GM18907 (cell line): ENCODE data around the gene KRTAP15-1.

Experiments used
- ATAC-seq: cut with Tn5 transposase; IDR thresholded peaks from one replicate; pipeline ENCODE4 v1.9.1; 2021; ENCODE audit warnings: mild to moderate bottlenecking, moderate library complexity; ENCODE audit not compliant: unreplicated experiment

The KRTAP15-1 gene

GRCh38 chr21:30439975-30440374, at the start of gene KRTAP15-1:
Gene KRTAP15-1, plus strand, starts transcription at chr21:30440275. Its CDS starts 53 bp downstream, at chr21:30440328.
- ATAC-seq = no peak

DNA sequence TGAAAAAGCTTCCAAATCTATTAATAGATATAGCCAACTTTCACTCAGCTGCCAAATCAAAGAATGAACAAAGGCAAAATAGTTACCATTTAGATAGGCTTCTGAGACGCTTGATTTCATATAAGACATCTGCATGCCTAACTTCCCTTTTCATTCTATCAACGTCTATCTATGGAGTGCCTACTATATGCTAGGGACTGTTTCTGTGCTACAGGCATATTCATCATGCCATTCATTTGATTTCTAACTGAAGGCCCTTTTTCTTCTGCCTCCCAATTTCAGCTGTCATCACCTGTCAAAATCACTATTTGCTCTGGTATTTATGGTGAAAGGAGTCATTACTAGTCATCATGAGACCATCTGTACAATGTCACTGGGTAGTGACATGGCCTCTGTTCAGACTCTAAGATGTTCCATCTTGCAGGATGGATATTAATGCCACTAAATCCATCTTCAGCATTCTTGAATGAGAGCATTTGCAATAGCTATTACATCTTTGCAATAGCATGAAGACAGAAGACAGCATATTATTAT, 48.5 kb upstream of the KRTAP15-1 start:
- no peak for ATAC-seq

DNA sequence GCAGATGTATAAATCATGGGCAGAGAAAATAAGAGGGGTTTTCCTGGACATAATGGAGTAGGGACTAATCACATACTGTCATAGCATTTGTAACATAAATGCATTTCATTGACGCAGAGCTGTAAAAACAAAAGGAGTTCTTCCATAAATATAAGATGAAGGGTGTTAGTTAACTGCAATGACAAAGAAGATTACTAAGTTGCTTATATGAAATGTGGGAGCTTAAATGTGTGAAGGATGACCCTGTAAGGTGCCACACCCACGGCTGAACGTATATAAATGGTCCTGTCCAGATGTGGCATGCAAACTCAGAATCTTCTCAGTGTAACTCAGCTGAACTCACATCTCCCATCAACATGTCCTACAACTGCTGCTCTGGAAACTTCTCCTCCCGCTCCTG, 44.3 kb upstream of the KRTAP15-1 start, which contains the start of gene KRTAP13-1:
KRTAP13-1 (plus strand) TSS at position 301 of the 400 bp plus-strand sequence; CDS start at position 357, 56 bp downstream.
- no peak for ATAC-seq

- no peak for ATAC-seq
Observed at GRCh38 chr21:30408782-30409494, 31.1 kb upstream of the KRTAP15-1 start.

- no peak for ATAC-seq
Observed at GRCh38 chr21:30415993-30416392, 24.1 kb upstream of the KRTAP15-1 start.

- no peak for ATAC-seq
Observed at GRCh38 chr21:30425826-30426225, 14.2 kb upstream of the KRTAP15-1 start, which contains the start of gene KRTAP13-3. Gene KRTAP13-3, minus strand, starts transcription at chr21:30425926. Its CDS starts 14 bp downstream, at chr21:30425912.

- ATAC-seq = no peak
Observed at GRCh38 chr21:30426731-30427130, 13.3 kb upstream of the KRTAP15-1 start.

- no peak for ATAC-seq
Observed at GRCh38 chr21:30430170-30430655, 9.9 kb upstream of the KRTAP15-1 start, which contains the start of gene KRTAP13-4. Gene KRTAP13-4, plus strand, starts transcription at chr21:30430220. Its CDS starts 56 bp downstream, at chr21:30430276.

GRCh38 chr21:30434033-30434631, 5.9 kb upstream of the KRTAP15-1 start:
- ATAC-seq = no peak

DNA sequence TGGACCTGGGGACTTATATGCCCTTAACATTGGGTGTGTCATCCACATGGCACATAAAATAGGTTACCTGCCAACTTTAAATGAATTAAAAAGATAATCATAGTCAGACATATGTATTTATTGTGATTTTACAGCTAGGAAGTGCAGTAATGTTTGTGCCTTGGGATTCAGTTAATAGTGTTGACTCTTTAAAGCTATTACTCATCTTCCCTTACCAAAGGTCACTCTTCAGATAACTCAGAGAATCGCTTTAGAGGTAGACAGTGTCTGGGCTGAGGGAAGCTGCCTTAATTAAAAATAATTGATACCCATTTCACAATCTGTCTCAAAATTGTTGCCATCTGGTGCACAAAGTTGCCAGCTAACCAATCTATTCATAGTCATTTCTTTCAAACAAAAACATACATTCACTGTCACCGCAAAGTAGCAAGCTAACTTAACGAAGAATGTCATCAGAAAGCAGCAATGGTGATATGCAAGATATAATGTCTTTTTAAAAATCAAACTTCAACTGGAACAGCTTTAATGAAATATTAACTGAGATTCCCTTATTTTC, 3.0 kb upstream of the KRTAP15-1 start:
- no peak for ATAC-seq

GRCh38 chr21:30443226-30443625, 3.2 kb downstream of the KRTAP15-1 start:
- ATAC-seq = no peak

DNA sequence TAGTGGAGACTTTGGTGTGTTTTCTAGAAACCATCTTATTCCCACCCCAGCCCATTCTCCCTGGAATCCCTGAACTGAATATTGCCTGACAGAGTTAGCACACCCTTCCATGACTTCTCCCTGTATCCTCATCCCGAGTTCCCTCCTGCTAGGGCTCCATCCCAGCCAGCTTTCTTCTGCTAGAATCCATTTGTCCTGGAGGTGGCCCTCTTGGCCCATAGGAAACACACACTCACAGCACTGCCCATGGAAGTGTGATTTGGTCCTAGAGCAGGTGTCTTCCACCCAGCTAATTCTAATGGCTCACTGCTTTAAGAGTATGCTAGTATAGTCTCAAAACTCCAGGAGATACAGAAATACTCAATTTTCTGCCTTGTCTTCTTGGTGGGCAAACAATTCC, 4.1 kb downstream of the KRTAP15-1 start:
- no peak for ATAC-seq

- no peak for ATAC-seq
Observed at GRCh38 chr21:30447056-30447455, 7.0 kb downstream of the KRTAP15-1 start.

GRCh38 chr21:30448514-30448913, 8.4 kb downstream of the KRTAP15-1 start:
- ATAC-seq = no peak

GRCh38 chr21:30463713-30464112, 23.6 kb downstream of the KRTAP15-1 start:
- no peak for ATAC-seq

GRCh38 chr21:30468900-30469714, 29.0 kb downstream of the KRTAP15-1 start:
- ATAC-seq = no peak

GRCh38 chr21:30478004-30478403, 37.9 kb downstream of the KRTAP15-1 start:
- no peak for ATAC-seq

DNA sequence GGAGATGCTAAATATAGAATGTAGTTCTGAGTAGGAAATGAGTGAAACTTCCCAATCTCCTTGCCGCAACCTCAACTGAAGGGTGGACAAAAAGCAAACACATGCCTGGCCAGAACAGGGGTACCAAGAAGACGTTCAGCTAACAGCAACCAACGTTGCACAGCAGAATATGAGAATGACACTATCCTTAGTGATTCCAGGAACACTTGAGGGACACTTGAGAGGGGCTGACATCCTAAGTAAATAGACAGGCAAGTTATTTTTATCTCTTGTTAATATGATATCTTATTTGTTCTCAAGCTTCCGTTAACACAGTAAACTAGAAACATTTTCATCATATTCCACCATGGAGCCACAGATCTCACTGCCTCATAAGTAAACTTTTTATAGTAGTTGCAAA, 39.2 kb downstream of the KRTAP15-1 start:
- no peak for ATAC-seq

- ATAC-seq = no peak
Observed at GRCh38 chr21:30480145-30480544, 40.1 kb downstream of the KRTAP15-1 start, which contains the start of gene KRTAP19-1. Gene KRTAP19-1, minus strand, starts transcription at chr21:30480367. Its CDS starts 50 bp downstream, at chr21:30480317.

- no peak for ATAC-seq
Observed at GRCh38 chr21:30482130-30482529, 42.1 kb downstream of the KRTAP15-1 start.
